ENCODE measurements around the gene ZMYND11.

GRCh38 chr10:188546-188945, 53.3 kb downstream of the ZMYND11 start:
- no peak for TF ChIP-seq EZH2phosphoT487 (IDR thresholded peaks at IDR 0.05; ENCODE audit: borderline replicate concordance, low read length)
- TF ChIP-seq, protein P1, sequence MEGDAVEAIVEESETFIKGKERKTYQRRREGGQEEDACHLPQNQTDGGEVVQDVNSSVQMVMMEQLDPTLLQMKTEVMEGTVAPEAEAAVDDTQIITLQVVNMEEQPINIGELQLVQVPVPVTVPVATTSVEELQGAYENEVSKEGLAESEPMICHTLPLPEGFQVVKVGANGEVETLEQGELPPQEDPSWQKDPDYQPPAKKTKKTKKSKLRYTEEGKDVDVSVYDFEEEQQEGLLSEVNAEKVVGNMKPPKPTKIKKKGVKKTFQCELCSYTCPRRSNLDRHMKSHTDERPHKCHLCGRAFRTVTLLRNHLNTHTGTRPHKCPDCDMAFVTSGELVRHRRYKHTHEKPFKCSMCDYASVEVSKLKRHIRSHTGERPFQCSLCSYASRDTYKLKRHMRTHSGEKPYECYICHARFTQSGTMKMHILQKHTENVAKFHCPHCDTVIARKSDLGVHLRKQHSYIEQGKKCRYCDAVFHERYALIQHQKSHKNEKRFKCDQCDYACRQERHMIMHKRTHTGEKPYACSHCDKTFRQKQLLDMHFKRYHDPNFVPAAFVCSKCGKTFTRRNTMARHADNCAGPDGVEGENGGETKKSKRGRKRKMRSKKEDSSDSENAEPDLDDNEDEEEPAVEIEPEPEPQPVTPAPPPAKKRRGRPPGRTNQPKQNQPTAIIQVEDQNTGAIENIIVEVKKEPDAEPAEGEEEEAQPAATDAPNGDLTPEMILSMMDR (IDR thresholded peaks at IDR 0.05; ENCODE audit: low read depth, low read length, poor library complexity, severe bottlenecking), result no peak
